ENCODE results near the gene PTPRD. TPM values are rescaled to one million over a fixed set of nuclear protein-coding genes. Genes with fewer than 3 reads are reported as not detected.

PTPRD gene
- total RNA-seq, 1 donor from 2014 or later, result 0.05 TPM

DNA sequence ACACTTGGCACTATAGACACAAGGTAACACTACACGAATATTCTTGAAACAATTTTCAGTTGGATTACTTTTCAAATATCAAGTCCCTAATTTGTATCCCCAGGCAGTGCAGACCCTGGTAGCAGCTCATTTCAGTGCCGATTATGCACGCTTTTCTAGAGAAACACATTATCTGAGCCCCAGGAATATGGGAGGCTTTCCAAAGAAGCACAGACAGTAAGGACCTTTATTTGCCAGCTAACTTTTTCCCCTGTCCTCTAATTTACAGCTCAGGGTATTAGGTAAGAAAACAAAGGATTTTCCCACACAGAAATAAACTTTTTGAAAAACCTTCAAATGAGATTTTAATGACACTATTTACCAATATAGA lies 1961.0 kb downstream of the PTPRD start:
- Mint-ChIP-seq H3K27me3 (ENCODE audit: insufficient read depth) (no peaks in the 10 kb centered on the region), H3K4me3 (no peak overlapping the region), H3K27ac (no peak overlapping the region), H3K36me3 (ENCODE audit: low read depth) (no peaks in the 10 kb centered on the region), H3K4me1 (ENCODE audit: low read depth) (no peaks in the 10 kb centered on the region), H3K9me3 (no peaks in the 10 kb centered on the region)
- no peak for DNase-seq (ENCODE audit: low spot score)
- intact Hi-C loops (cut with micrococcal nuclease), result no loop called here

DNA sequence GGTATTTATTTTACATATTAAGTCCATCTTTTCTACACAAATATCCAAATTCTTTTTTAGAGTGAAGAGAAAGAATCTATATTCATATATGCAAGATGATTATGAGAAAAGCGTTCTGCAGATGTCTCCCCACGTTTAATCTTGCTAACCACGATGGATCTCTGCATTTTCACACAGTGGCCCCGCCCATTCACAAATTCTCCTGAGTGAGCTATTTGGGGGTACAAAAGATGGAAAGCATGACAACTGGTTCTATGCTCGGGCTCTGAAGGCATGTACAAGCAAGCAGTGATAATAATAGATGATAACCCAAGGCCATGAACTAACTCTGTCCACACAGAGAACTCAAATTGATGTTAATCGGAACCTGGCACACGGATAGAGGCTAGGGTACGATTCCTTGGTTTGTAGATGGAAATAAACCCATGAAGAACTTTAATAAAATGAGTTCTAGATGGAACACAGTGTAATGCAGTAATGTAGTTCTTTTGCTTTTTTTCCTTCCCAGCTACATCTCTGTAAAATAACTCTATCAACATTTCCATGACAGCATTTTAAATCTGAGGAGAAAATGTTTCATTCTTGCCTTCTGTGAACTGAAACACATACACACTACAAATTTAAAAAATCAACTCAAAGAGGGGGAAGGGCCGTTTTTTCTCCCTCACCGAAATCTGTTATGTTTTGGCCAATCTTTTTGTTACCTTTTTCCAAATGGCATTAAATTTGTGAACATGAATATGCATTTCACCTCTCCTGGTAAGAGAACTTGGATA lies 1961.5 kb downstream of the PTPRD start:
- H3K36me3 Mint-ChIP-seq (ENCODE audit: low read depth), result no peaks in the 10 kb centered on the region

DNA sequence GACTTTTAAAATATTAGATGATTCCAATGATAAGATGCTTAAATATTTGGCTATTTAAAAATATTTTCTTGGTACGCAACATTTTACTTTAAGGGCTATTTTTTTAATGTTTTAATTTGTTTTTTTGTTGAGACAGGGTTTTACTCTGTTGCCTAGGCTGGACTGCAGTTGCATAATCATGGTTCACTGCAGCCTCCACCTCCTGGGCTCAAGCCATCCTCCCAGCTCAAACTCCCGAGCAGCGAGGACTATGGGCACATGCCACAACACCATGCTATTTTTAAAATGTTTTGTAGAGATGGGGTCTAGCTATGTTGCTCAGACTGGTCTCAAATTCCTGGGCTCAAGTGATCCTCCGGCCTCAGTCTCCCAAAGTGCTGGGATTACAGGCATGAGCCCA lies 1963.0 kb downstream of the PTPRD start:
- Mint-ChIP-seq H3K4me1 (ENCODE audit: low read depth) (no peaks in the 10 kb centered on the region), H3K9me3 (no peaks in the 10 kb centered on the region), H3K36me3 (ENCODE audit: low read depth) (no peaks in the 10 kb centered on the region), H3K27ac (no peak overlapping the region), H3K27me3 (ENCODE audit: insufficient read depth) (no peaks in the 10 kb centered on the region), H3K4me3 (no peak overlapping the region)
- DNase-seq (ENCODE audit: low spot score), result no peak
- intact Hi-C loops (cut with micrococcal nuclease), result no loop called here

More for the DNA sequence above, 1961.5 kb downstream of the PTPRD start:
- no peak overlapping the region for H3K27ac Mint-ChIP-seq
- no peaks in the 10 kb centered on the region for H3K9me3 Mint-ChIP-seq
- no peaks in the 10 kb centered on the region for H3K4me1 Mint-ChIP-seq (ENCODE audit: low read depth)
- intact Hi-C loops (cut with micrococcal nuclease), result no loop called here
- DNase-seq (ENCODE audit: low spot score), result no peak
- H3K27me3 Mint-ChIP-seq (ENCODE audit: insufficient read depth), result no peaks in the 10 kb centered on the region
- no peak overlapping the region for H3K4me3 Mint-ChIP-seq

DNA sequence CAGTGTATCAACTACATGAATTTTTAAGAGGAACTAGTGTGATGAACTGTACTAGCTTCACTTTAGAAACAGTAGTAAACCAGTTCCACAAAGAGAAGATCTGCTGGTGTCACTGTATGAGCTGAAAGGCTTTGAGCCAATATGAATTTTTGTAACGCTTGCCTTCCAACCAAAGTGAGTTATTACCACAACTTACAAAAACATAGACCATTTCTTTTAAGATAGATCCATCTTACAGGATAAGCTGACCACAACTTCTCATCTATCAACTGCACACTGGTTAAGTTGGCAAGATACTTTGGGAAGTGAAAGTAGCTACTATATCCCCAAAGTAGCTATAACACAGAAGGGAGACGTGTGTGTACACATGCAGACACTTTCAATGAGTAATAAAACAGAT lies 1963.6 kb downstream of the PTPRD start:
- Mint-ChIP-seq H3K4me3 (no peak overlapping the region), H3K36me3 (ENCODE audit: low read depth) (no peaks in the 10 kb centered on the region), H3K27ac (no peak overlapping the region), H3K9me3 (no peaks in the 10 kb centered on the region), H3K4me1 (ENCODE audit: low read depth) (no peaks in the 10 kb centered on the region), H3K27me3 (ENCODE audit: insufficient read depth) (no peaks in the 10 kb centered on the region)
- DNase-seq (ENCODE audit: low spot score), result no peak
- intact Hi-C loops (cut with micrococcal nuclease), result no loop called here

DNA sequence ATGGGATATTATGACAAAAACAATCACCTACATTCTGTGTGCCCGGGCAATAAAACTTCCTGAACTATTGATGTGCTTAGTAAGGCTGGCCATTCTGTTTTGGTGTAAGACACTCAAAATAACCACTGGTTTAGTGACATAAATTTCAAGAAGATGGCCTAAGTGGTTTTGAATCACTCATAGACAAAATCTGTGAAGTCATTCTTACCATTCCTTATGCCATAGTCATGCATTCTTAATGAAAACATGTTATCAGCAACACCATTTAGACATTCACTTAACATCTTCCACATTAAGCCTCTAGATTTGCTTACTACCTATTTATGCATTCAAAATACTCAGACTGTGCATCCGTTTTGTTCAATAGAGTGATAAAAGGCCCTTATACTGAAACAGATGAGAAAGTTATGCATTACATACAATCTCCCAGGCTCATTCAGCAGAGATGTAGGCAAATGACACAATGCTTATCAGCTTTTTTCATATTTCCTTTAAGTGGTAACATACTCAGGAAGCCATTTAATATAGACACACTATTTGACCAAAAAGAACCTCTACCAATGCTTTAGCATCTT lies 1964.4 kb downstream of the PTPRD start:
- no peak for DNase-seq (ENCODE audit: low spot score)

DNA sequence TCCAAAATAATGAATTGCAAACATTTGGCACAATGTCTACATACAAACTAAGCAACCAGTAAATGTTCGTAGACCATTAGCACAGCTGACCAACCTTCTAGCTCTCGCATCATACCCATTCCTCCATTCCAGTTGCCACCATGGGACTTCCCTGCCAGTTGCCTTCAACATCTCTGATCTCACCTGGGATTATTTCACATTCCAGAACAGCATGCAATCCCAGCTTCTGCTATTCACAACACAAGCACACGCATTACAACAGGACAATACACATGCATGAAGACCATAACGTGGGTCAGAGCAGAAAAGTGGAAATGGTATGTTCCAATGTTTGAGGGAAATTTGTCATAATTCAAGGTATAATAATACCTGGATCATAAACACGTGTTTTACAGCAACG lies 1965.0 kb downstream of the PTPRD start:
- intact Hi-C loops (cut with micrococcal nuclease), result no loop called here
- Mint-ChIP-seq H3K27me3 (ENCODE audit: insufficient read depth) (no peaks in the 10 kb centered on the region), H3K9me3 (no peaks in the 10 kb centered on the region), H3K4me3 (no peak overlapping the region), H3K36me3 (ENCODE audit: low read depth) (no peaks in the 10 kb centered on the region), H3K27ac (no peak overlapping the region), H3K4me1 (ENCODE audit: low read depth) (no peaks in the 10 kb centered on the region)
- no peak for DNase-seq (ENCODE audit: low spot score)

More for the DNA sequence above, 1964.4 kb downstream of the PTPRD start:
- Mint-ChIP-seq H3K27me3 (ENCODE audit: insufficient read depth) (no peaks in the 10 kb centered on the region), H3K36me3 (ENCODE audit: low read depth) (no peaks in the 10 kb centered on the region), H3K9me3 (no peaks in the 10 kb centered on the region), H3K4me3 (no peak overlapping the region), H3K4me1 (ENCODE audit: low read depth) (no peaks in the 10 kb centered on the region), H3K27ac (no peak overlapping the region)
- intact Hi-C loops (cut with micrococcal nuclease), result no loop called here

DNA sequence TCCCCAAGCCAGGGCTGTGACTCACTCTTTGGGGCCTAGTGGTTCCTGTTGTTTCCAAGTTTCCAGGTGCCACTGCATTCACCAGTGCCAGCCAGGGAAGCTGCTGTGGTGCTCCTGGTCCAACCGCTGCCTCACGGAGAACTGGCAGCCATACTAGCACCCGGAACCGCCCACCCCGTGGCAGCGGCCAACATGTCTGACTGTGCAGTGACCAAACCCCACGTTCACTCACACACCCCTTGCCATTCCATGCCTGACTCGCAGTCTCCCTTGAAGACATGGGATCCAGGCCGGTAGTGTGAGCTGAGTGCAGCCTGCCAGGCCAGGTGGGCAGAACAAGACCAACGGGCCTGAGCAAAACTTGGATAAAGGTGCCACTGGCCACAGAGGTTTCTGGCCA lies 1968.2 kb downstream of the PTPRD start:
- intact Hi-C loops (cut with micrococcal nuclease), result no loop called here
- Mint-ChIP-seq H3K27ac (no peak overlapping the region), H3K36me3 (ENCODE audit: low read depth) (no peaks in the 10 kb centered on the region), H3K4me3 (no peak overlapping the region), H3K4me1 (ENCODE audit: low read depth) (no peaks in the 10 kb centered on the region), H3K9me3 (no peaks in the 10 kb centered on the region), H3K27me3 (ENCODE audit: insufficient read depth) (no peaks in the 10 kb centered on the region)
- no peak for DNase-seq (ENCODE audit: low spot score)

DNA sequence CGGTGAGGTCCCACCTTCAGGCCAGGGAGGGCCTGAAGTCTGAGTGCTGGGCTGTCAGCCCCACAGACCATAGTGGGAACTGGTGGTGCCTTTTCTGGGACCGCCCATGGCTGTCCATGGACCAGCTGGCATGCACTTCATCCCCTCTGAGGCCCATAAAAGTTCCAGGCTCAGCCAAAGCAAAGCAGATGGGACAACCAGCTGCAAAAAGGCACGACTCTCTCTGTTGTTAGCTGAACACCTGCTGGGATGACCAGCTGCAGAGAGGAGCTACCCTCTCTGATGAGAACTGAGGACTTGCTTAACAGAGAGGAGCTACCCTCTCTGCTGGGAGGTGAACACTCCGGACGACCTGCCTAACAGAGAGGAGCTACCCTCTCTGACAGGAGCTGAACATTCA lies 1968.9 kb downstream of the PTPRD start:
- H3K36me3 Mint-ChIP-seq (ENCODE audit: low read depth), result no peaks in the 10 kb centered on the region
- no peaks in the 10 kb centered on the region for H3K4me1 Mint-ChIP-seq (ENCODE audit: low read depth)
- DNase-seq (ENCODE audit: low spot score), result no peak
- H3K4me3 Mint-ChIP-seq, result no peak overlapping the region
- no peaks in the 10 kb centered on the region for H3K27me3 Mint-ChIP-seq (ENCODE audit: insufficient read depth)
- no peak overlapping the region for H3K27ac Mint-ChIP-seq
- intact Hi-C loops (cut with micrococcal nuclease), result no loop called here
- H3K9me3 Mint-ChIP-seq, result no peaks in the 10 kb centered on the region

DNA sequence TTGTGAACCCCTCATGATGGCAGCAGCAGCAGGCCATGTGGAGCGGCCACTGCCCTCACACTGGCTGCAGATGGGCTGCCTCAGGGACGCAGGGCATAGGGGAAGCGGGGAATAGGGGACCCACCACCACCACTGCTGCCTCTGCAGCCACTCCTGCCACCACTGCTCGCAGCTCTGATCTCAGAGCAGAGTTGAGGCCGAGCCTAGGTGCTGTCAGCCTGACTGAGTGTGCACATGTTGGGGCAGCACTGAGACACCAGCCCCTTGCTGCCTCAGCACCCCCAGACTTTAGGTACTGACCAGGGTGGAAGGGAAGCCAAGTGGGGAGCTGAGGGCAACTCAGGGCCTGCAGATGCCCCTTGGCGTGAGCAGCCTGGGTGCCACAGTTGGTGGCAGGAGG lies 1969.3 kb downstream of the PTPRD start:
- intact Hi-C loops (cut with micrococcal nuclease), result no loop called here
- no peak for DNase-seq (ENCODE audit: low spot score)
- H3K4me1 Mint-ChIP-seq (ENCODE audit: low read depth), result no peaks in the 10 kb centered on the region
- no peaks in the 10 kb centered on the region for H3K27me3 Mint-ChIP-seq (ENCODE audit: insufficient read depth)
- no peak overlapping the region for H3K4me3 Mint-ChIP-seq
- H3K36me3 Mint-ChIP-seq (ENCODE audit: low read depth), result no peaks in the 10 kb centered on the region
- H3K27ac Mint-ChIP-seq, result no peak overlapping the region
- H3K9me3 Mint-ChIP-seq, result no peaks in the 10 kb centered on the region

DNA sequence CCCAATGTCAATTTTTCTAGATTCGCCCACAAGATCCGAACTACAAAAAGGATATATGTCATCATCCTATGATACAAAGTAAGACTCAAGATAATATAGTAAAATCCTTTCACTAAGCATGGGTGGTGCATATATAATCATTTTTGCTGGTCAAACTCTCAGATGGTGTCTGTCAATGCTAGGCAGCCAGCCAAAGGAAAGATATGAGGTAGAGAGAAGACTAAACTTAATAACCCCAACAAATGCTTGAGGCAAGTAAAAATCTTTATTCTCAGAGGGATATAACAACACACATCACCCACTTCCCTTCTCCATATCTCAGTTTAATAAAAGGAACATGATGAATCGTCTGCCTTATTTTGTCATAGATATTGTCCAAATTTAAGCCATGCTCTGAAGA lies 1972.0 kb downstream of the PTPRD start:
- Mint-ChIP-seq H3K36me3 (ENCODE audit: low read depth) (no peaks in the 10 kb centered on the region), H3K27me3 (ENCODE audit: insufficient read depth) (no peaks in the 10 kb centered on the region), H3K4me3 (no peak overlapping the region), H3K4me1 (ENCODE audit: low read depth) (no peaks in the 10 kb centered on the region), H3K27ac (no peak overlapping the region), H3K9me3 (no peaks in the 10 kb centered on the region)
- DNase-seq (ENCODE audit: low spot score), result no peak
- intact Hi-C loops (cut with micrococcal nuclease), result no loop called here

DNA sequence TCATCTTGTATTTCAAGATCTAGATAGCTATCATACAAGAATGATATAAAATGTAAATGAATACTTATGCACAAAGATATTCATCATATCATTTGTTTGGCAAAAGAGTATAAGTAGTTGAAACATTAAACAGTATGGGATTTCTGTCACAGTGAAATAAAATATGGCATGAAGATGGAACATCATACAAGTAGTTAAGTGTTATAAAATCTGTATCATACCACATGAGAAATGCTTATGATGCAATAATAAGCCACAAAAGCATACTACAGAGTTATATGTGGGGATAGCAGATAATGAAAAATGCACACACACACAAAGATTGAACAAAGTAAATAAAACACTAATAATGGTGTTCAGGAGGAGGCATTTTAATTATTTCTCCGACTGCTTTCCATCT lies 1975.2 kb downstream of the PTPRD start:
- Mint-ChIP-seq H3K27ac (no peak overlapping the region), H3K4me3 (no peak overlapping the region), H3K27me3 (ENCODE audit: insufficient read depth) (no peaks in the 10 kb centered on the region), H3K4me1 (ENCODE audit: low read depth) (no peaks in the 10 kb centered on the region), H3K9me3 (no peaks in the 10 kb centered on the region), H3K36me3 (ENCODE audit: low read depth) (no peaks in the 10 kb centered on the region)
- intact Hi-C loops (cut with micrococcal nuclease), result no loop called here
- no peak for DNase-seq (ENCODE audit: low spot score)

DNA sequence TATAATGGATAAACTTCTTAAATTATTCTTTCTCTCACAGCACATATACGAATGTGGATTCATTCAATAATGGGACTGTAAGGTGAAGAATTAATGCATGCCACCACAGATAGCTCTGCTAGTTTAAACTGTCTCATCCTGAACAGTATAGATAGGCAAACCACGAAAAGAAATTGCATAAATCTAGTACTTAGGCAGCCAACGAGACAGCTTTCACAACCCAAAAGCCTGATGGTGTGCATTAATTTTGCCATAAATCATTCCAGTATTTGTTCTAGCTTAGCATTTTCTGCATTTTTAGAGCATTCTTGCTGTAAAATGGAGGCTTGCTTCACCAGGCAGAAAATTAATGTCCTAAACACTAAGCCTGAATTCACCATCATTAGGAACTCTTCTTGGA lies 1979.0 kb downstream of the PTPRD start:
- H3K27ac Mint-ChIP-seq, result no peak overlapping the region
- no peaks in the 10 kb centered on the region for H3K36me3 Mint-ChIP-seq (ENCODE audit: low read depth)
- H3K4me3 Mint-ChIP-seq, result no peak overlapping the region
- intact Hi-C loops (cut with micrococcal nuclease), result no loop called here
- no peaks in the 10 kb centered on the region for H3K4me1 Mint-ChIP-seq (ENCODE audit: low read depth)
- no peaks in the 10 kb centered on the region for H3K27me3 Mint-ChIP-seq (ENCODE audit: insufficient read depth)
- no peak for DNase-seq (ENCODE audit: low spot score)
- H3K9me3 Mint-ChIP-seq, result no peaks in the 10 kb centered on the region

DNA sequence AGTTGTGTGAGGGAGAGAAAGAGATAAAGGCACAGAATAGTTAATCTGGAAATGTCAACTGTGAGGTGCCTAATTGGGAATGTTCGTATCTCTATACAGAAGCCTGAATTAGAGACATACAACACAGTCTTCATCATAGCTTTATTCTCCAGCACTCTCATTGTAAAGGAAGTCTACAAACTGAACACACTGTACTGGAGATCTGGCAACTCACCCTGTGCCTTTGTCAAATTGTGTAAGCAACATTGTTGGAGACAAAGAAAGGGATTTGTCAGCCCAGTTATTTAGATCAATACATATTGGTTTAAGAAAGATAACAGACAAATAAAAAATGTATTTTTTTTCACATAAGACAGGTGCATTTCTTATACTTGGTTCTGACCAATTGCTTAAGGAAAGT lies 1980.3 kb downstream of the PTPRD start:
- Mint-ChIP-seq H3K27ac (no peak overlapping the region), H3K4me3 (no peak overlapping the region)
- intact Hi-C loops (cut with micrococcal nuclease), result no loop called here

DNA sequence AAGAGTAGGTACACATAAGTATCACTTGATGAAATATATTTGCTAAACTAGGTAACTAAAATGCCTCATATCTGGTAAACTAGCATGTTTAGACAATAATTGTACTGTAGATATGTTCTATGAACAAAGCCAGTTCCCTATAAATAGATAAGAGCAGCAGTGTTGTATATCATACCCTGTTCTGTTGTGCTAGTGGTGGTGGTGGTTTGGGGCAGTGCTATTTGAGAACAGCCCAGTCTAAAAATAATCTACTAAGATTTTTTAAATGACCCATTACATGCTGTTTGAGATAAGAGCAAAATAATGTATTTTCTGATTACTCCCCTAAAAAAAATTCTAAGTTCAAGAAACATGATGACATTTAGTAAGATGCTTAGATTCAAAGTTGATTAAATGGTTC lies 1984.0 kb downstream of the PTPRD start:
- no peaks in the 10 kb centered on the region for H3K9me3 Mint-ChIP-seq
- H3K27me3 Mint-ChIP-seq (ENCODE audit: insufficient read depth), result no peaks in the 10 kb centered on the region
- intact Hi-C loops (cut with micrococcal nuclease), result no loop called here
- no peaks in the 10 kb centered on the region for H3K36me3 Mint-ChIP-seq (ENCODE audit: low read depth)
- DNase-seq (ENCODE audit: low spot score), result no peak
- no peak overlapping the region for H3K27ac Mint-ChIP-seq
- no peak overlapping the region for H3K4me3 Mint-ChIP-seq
- no peaks in the 10 kb centered on the region for H3K4me1 Mint-ChIP-seq (ENCODE audit: low read depth)

More for the DNA sequence above, 1980.3 kb downstream of the PTPRD start:
- Mint-ChIP-seq H3K9me3 (no peaks in the 10 kb centered on the region), H3K36me3 (ENCODE audit: low read depth) (no peaks in the 10 kb centered on the region), H3K27me3 (ENCODE audit: insufficient read depth) (no peaks in the 10 kb centered on the region), H3K4me1 (ENCODE audit: low read depth) (no peaks in the 10 kb centered on the region)
- DNase-seq (ENCODE audit: low spot score), result no peak
